B cell (primary cell): ENCODE data around the gene KCTD12.
"Not testable (repeated sequence)": the region's sequence is repeated elsewhere in the genome, so short reads cannot be mapped to it uniquely, and the experiment has no call there.

ENCODE experiments used
- EZH2 ChIP-seq: IDR thresholded peaks from 2 replicates; pipeline ENCODE4 v1.6.1; 2012; ENCODE audit warnings: borderline replicate concordance, low read depth, mild to moderate bottlenecking, moderate library complexity, low read length; ENCODE audit not compliant: insufficient read depth, poor library complexity, severe bottlenecking
- TF ChIP-seq, protein P1 (sequence below): fragments of 200-600 bp; IDR thresholded peaks from one replicate; pipeline ENCODE4 v1.8.0; 2022; ENCODE audit warnings: antibody characterized with exemption, mild to moderate bottlenecking

- TF ChIP-seq, protein P1, sequence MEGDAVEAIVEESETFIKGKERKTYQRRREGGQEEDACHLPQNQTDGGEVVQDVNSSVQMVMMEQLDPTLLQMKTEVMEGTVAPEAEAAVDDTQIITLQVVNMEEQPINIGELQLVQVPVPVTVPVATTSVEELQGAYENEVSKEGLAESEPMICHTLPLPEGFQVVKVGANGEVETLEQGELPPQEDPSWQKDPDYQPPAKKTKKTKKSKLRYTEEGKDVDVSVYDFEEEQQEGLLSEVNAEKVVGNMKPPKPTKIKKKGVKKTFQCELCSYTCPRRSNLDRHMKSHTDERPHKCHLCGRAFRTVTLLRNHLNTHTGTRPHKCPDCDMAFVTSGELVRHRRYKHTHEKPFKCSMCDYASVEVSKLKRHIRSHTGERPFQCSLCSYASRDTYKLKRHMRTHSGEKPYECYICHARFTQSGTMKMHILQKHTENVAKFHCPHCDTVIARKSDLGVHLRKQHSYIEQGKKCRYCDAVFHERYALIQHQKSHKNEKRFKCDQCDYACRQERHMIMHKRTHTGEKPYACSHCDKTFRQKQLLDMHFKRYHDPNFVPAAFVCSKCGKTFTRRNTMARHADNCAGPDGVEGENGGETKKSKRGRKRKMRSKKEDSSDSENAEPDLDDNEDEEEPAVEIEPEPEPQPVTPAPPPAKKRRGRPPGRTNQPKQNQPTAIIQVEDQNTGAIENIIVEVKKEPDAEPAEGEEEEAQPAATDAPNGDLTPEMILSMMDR = not testable (repeated sequence)
- not testable (repeated sequence) for TF ChIP-seq EZH2
These were observed 12.9 kb upstream of the KCTD12 start for GRCh38 chr13:76899066-76899465.
